Ovary (tissue), 3 donors: ENCODE results near the gene CGB2.

Experiments used
- EP300 ChIP-seq: sonication (generic); formaldehyde crosslinking; IDR thresholded peaks from one replicate; pipeline ENCODE4 v1.6.1; 2017; ENCODE audit warnings: antibody characterized with exemption
- TF ChIP-seq, protein P1 (sequence below), 3 donors: fragments of 450-650 bp in 2 of 3; fragments of 200-600 bp in 1 of 3; IDR thresholded peaks; one replicate each; pipeline versions ENCODE4 v1.5.1 to v1.8.0; 2016 to 2022; ENCODE audit warnings: antibody characterized with exemption in 3 of 3, mild to moderate bottlenecking in 1 of 3
- donor health status: DM: no; HTN: no; CAD: no.

DNA sequence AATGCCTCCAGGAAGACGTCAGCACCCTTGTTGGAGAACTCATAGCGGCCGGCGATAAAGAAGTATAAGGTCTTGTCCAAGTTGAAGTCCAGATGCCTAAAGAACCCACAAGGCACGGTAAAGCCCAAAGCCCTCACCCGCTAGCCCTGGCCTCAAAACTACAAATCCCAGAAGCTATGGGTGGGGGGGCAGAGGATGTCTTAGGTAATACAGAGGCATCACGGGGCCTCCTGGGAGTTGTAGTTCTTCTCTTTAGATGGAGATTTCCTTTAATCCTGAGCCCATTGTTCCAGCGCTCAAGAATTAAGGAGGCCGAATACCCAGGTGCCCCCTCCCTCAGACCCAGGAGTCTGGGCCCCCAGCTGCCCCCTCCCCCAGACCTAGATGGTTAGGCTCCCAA lies 49.4 kb upstream of the CGB2 start:
- TF ChIP-seq, protein P1, sequence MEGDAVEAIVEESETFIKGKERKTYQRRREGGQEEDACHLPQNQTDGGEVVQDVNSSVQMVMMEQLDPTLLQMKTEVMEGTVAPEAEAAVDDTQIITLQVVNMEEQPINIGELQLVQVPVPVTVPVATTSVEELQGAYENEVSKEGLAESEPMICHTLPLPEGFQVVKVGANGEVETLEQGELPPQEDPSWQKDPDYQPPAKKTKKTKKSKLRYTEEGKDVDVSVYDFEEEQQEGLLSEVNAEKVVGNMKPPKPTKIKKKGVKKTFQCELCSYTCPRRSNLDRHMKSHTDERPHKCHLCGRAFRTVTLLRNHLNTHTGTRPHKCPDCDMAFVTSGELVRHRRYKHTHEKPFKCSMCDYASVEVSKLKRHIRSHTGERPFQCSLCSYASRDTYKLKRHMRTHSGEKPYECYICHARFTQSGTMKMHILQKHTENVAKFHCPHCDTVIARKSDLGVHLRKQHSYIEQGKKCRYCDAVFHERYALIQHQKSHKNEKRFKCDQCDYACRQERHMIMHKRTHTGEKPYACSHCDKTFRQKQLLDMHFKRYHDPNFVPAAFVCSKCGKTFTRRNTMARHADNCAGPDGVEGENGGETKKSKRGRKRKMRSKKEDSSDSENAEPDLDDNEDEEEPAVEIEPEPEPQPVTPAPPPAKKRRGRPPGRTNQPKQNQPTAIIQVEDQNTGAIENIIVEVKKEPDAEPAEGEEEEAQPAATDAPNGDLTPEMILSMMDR (IDR thresholded peaks at IDR 0.05), result no peak
- no peak for TF ChIP-seq EP300
